Esophagus muscularis mucosa (tissue), 4 donors: ENCODE measurements around the gene TMEM108.

ENCODE experiments used
- EP300 ChIP-seq: sonication (generic); formaldehyde crosslinking; IDR thresholded peaks from one replicate; pipeline ENCODE4 v1.6.1; 2017; ENCODE audit warnings: antibody characterized with exemption
- POLR2A ChIP-seq: fragments of 450-650 bp; IDR thresholded peaks from one replicate; pipeline ENCODE4 v1.6.1; 2017; ENCODE audit warnings: antibody characterized with exemption, moderate library complexity, mild to moderate bottlenecking, low read depth
- POLR2AphosphoS5 ChIP-seq, 2 donors: sonication (generic); formaldehyde crosslinking; IDR thresholded peaks; one replicate each; pipeline ENCODE4 v1.6.1; 2017; ENCODE audit warnings: antibody characterized with exemption in 2 of 2
- TF ChIP-seq, protein P1 (sequence below), 3 experiments: fragments of 200-600 bp in 2 of 3; fragments of 450-650 bp in 1 of 3; sonication (generic) in 2 of 3; IDR thresholded peaks; one replicate each; pipeline ENCODE4 v1.5.1; 2017 to 2019; ENCODE audit warnings: antibody characterized with exemption in 3 of 3, mild to moderate bottlenecking in 2 of 3, moderate library complexity in 1 of 3

DNA sequence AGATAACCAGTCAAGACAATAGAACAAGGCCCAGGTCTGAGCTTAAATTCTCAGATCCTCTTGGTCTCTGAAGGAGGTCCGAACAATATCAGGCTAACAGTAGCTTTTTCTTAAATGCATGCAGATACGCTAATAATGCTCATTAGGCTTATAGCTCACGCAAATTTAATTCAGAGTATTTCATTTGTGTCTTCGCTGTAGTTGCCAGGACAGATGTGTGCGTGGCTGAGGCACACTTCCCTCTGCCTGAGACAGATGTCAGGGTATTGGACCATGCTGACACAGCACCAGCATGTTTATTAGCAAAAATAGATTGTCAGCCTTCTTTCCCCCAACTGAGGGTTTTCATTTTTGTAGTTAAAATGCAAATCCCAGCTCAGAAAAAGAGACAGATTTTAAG lies 258.8 kb downstream of the TMEM108 start:
- TF ChIP-seq, protein P1, sequence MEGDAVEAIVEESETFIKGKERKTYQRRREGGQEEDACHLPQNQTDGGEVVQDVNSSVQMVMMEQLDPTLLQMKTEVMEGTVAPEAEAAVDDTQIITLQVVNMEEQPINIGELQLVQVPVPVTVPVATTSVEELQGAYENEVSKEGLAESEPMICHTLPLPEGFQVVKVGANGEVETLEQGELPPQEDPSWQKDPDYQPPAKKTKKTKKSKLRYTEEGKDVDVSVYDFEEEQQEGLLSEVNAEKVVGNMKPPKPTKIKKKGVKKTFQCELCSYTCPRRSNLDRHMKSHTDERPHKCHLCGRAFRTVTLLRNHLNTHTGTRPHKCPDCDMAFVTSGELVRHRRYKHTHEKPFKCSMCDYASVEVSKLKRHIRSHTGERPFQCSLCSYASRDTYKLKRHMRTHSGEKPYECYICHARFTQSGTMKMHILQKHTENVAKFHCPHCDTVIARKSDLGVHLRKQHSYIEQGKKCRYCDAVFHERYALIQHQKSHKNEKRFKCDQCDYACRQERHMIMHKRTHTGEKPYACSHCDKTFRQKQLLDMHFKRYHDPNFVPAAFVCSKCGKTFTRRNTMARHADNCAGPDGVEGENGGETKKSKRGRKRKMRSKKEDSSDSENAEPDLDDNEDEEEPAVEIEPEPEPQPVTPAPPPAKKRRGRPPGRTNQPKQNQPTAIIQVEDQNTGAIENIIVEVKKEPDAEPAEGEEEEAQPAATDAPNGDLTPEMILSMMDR (IDR thresholded peaks at IDR 0.05): no peak
- no peak for TF ChIP-seq POLR2A
- TF ChIP-seq POLR2AphosphoS5 (IDR thresholded peaks at IDR 0.05): no peak
- no peak for TF ChIP-seq EP300
